Fibroblast of pulmonary artery (primary cell): Measurements from ENCODE around the gene SLC6A5.

Experiments used
- DNase-seq: peaks from one replicate; pipeline ENCODE4 v3.0.0-alpha.2; 2010; ENCODE audit warnings: low read depth
- H3K4me3 ChIP-seq: replicated peaks from 2 replicates; pipeline ENCODE4 v1.5.1; 2011; ENCODE audit warnings: low read depth, mild to moderate bottlenecking, control low read depth, low read length, moderate library complexity
- CTCF ChIP-seq: IDR thresholded peaks from 2 replicates; pipeline ENCODE4 v1.5.1; 2011; ENCODE audit warnings: mild to moderate bottlenecking, control low read depth, low read length, inconsistent platforms; ENCODE audit errors: missing control alignments

The SLC6A5 gene

GRCh38 chr11:20611445-20611844 is 12.0 kb downstream of the SLC6A5 start:
- H3K4me3 ChIP-seq: no peak overlapping the region
- no peak for TF ChIP-seq CTCF
- DNase-seq: peak; percentile 39

GRCh38 chr11:20611892-20612291 is 12.5 kb downstream of the SLC6A5 start:
- peak; percentile 89 for DNase-seq
- no peak overlapping the region for H3K4me3 ChIP-seq
- TF ChIP-seq CTCF: no peak

- H3K4me3 ChIP-seq: no peak overlapping the region
- no peak for DNase-seq
- no peak for TF ChIP-seq CTCF
These were observed 13.0 kb downstream of the SLC6A5 start for GRCh38 chr11:20612416-20612815.

- H3K4me3 ChIP-seq: no peak overlapping the region
- no peak for DNase-seq
- TF ChIP-seq CTCF: no peak
These were observed 17.5 kb downstream of the SLC6A5 start for GRCh38 chr11:20616920-20617319.

GRCh38 chr11:20617346-20618005 is 18.1 kb downstream of the SLC6A5 start:
- no peak for TF ChIP-seq CTCF
- H3K4me3 ChIP-seq: no peak overlapping the region
- DNase-seq: peak; percentile 41

GRCh38 chr11:20618083-20618482 is 18.7 kb downstream of the SLC6A5 start:
- DNase-seq: peak; percentile 55
- no peak overlapping the region for H3K4me3 ChIP-seq
- no peak for TF ChIP-seq CTCF

- no peak for TF ChIP-seq CTCF
- no peak for DNase-seq
These were observed 21.6 kb downstream of the SLC6A5 start for GRCh38 chr11:20620988-20621387.

More at GRCh38 chr11:20620988-20621387, 21.6 kb downstream of the SLC6A5 start:
- no peak overlapping the region for H3K4me3 ChIP-seq
